Activated naive CD8-positive, alpha-beta T cell treated with anti-CD3 and anti-CD28 coated beads for 36 hours (primary cell): ENCODE results near the gene ADAMTS2. TPM values are rescaled to one million over a fixed set of nuclear protein-coding genes. Genes with fewer than 3 reads are reported as not detected.

Source experiments
- DNase-seq: peaks from one replicate; pipeline ENCODE4 v3.0.0; 2021
- H3K27ac Mint-ChIP-seq: one replicate; pipeline ENCODE4 v1.8.0; 2022; ENCODE audit warnings: mild to moderate bottlenecking, moderate library complexity, mixed read lengths
- H3K27me3 Mint-ChIP-seq: one replicate; pipeline ENCODE4 v1.8.0; 2022; ENCODE audit warnings: mild to moderate bottlenecking, mixed read lengths
- H3K36me3 Mint-ChIP-seq: one replicate; pipeline ENCODE4 v1.8.0; 2021; ENCODE audit warnings: mild to moderate bottlenecking, mixed read lengths
- H3K4me1 Mint-ChIP-seq: one replicate; pipeline ENCODE4 v1.8.0; 2021; ENCODE audit warnings: mixed read lengths
- H3K4me3 Mint-ChIP-seq: one replicate; pipeline ENCODE4 v1.8.0; 2022; ENCODE audit warnings: mild to moderate bottlenecking, moderate library complexity, mixed read lengths
- H3K9me3 Mint-ChIP-seq: one replicate; pipeline ENCODE4 v1.8.0; 2022; ENCODE audit warnings: mixed read lengths
- total RNA-seq, 2 experiments: library from RNA; stranded (reverse); gene quantifications; one replicate each; pipeline ENCODE4 v1.2.3, GENCODE V29; 2021

The ADAMTS2 gene
- total RNA-seq, 2 experiments from 2014 or later, result not detected

DNA sequence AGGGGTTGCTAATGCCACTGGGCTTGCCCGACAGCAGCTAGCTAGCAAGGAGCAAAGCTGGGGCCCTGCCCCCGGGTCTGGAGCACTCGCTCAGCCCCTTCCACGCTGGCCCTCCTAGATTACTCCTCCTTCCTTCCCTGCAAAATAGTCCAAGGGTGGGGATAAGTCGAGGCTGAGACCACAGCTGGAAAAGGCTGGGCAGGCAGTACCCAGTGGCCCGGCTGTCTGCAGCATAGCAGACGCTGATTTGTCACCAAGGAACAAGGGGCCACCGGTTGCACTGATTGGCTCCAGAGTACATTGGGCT, 73.9 kb downstream of the ADAMTS2 start:
- no peak overlapping the region for H3K27ac Mint-ChIP-seq
- H3K9me3 Mint-ChIP-seq, result no peaks in the 10 kb centered on the region
- H3K27me3 Mint-ChIP-seq, result no peaks in the 10 kb centered on the region
- H3K4me1 Mint-ChIP-seq, result no peaks in the 10 kb centered on the region
- DNase-seq, result no peak
- no peaks in the 10 kb centered on the region for H3K36me3 Mint-ChIP-seq
- no peak overlapping the region for H3K4me3 Mint-ChIP-seq

DNA sequence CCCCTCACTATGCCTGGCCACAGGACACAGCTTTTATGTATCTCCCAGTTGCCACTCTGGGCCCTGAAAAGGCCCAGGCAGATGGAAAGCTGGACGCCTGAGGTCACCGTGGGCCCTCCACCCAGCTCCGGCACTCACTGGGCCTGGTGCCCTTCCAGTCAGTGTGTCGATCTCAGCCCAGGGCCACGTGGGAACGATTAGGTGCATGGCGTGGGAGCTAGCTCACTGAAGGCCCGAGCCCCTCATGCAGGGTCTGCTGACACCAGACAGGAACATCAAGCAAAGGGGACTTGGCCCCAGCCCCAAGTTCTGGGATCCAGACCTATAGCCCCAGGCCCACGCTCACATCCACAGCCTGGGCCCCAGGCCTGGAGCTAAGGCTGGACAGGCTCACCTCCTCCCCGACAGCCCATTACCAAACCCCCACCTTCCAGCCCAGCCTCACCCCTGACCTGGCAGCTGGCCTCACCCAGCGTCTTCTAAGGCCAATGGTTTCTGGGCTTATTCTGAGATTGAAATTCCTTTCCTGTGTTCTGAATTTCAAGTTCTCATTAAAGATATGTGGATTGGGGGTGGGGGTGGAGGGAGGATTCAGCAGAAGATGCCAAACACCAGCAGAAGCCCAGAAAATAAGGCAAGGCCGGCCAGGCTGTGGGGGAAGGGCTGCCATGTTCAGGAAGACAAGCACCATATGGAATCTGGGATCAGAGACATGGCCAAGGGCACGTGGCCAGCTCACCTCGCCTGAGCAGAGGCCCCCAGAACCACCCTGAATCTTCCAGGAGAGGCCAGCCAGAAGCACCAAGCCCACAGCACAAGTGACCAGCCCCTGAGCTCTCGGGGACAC, 74.5 kb downstream of the ADAMTS2 start:
- Mint-ChIP-seq H3K9me3 (no peaks in the 10 kb centered on the region), H3K27ac (no peak overlapping the region), H3K36me3 (no peaks in the 10 kb centered on the region), H3K27me3 (no peaks in the 10 kb centered on the region), H3K4me3 (no peak overlapping the region), H3K4me1 (no peaks in the 10 kb centered on the region)
- DNase-seq, result no peak

DNA sequence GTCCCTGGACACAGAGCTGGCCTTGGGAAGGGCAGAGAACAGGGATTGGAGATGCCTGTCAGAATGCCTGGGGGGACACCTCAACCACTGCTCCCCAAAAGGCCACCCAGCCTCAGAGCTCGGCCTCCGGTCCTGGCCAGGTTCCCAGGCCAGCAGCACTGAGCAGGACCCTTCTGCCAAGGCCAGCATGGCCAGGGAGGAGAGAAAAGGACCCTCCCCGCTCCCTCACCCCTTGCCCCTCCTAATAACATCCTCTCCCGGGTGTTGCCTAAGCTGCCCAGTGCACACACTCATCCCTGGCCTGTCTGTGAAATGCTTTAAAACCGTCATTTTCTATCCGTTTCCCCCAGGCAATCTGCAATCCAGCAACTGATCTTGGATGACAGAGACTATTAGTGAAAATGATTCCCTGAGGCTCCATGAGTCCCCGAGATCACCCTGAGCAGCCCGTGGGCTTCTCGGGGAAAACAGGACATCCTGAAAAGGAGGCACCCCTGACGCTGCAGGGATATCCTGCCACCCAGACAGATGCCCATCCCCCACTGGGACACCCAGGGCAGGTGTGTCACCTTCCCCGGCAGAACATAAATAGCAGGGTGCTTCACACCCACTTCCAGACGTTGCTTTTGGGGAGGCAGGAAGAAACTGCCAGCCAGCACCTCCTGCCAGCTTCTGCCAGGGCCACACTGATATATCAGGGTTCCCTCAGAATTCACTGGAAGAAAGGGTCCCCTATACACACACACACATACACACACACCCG, 75.3 kb downstream of the ADAMTS2 start:
- Mint-ChIP-seq H3K4me1 (no peaks in the 10 kb centered on the region), H3K27ac (no peak overlapping the region), H3K27me3 (no peaks in the 10 kb centered on the region), H3K9me3 (no peaks in the 10 kb centered on the region), H3K36me3 (no peaks in the 10 kb centered on the region), H3K4me3 (no peak overlapping the region)
- DNase-seq, result no peak

GRCh38 chr5:179268966-179269693, 76.1 kb downstream of the ADAMTS2 start:
- no peaks in the 10 kb centered on the region for H3K4me1 Mint-ChIP-seq
- H3K27me3 Mint-ChIP-seq, result no peaks in the 10 kb centered on the region
- DNase-seq, result no peak
- no peaks in the 10 kb centered on the region for H3K9me3 Mint-ChIP-seq
- H3K4me3 Mint-ChIP-seq, result no peak overlapping the region
- no peak overlapping the region for H3K27ac Mint-ChIP-seq
- no peaks in the 10 kb centered on the region for H3K36me3 Mint-ChIP-seq

GRCh38 chr5:179268399-179268952, 76.8 kb downstream of the ADAMTS2 start:
- no peaks in the 10 kb centered on the region for H3K27me3 Mint-ChIP-seq

GRCh38 chr5:179267671-179268083, 77.6 kb downstream of the ADAMTS2 start:
- no peaks in the 10 kb centered on the region for H3K9me3 Mint-ChIP-seq
- H3K27me3 Mint-ChIP-seq, result no peaks in the 10 kb centered on the region
- H3K4me3 Mint-ChIP-seq, result no peak overlapping the region
- H3K27ac Mint-ChIP-seq, result no peak overlapping the region
- H3K36me3 Mint-ChIP-seq, result no peaks in the 10 kb centered on the region
- no peak for DNase-seq
- H3K4me1 Mint-ChIP-seq, result no peaks in the 10 kb centered on the region

More at GRCh38 chr5:179268399-179268952, 76.8 kb downstream of the ADAMTS2 start:
- H3K9me3 Mint-ChIP-seq, result no peaks in the 10 kb centered on the region
- no peak overlapping the region for H3K4me3 Mint-ChIP-seq
- no peaks in the 10 kb centered on the region for H3K36me3 Mint-ChIP-seq
- DNase-seq, result no peak
- H3K27ac Mint-ChIP-seq, result no peak overlapping the region
- H3K4me1 Mint-ChIP-seq, result no peaks in the 10 kb centered on the region

GRCh38 chr5:179267071-179267670, 78.1 kb downstream of the ADAMTS2 start:
- no peak overlapping the region for H3K4me3 Mint-ChIP-seq
- no peaks in the 10 kb centered on the region for H3K27me3 Mint-ChIP-seq
- no peaks in the 10 kb centered on the region for H3K9me3 Mint-ChIP-seq
- H3K4me1 Mint-ChIP-seq, result no peaks in the 10 kb centered on the region
- no peaks in the 10 kb centered on the region for H3K36me3 Mint-ChIP-seq
- DNase-seq, result no peak
- H3K27ac Mint-ChIP-seq, result no peak overlapping the region

DNA sequence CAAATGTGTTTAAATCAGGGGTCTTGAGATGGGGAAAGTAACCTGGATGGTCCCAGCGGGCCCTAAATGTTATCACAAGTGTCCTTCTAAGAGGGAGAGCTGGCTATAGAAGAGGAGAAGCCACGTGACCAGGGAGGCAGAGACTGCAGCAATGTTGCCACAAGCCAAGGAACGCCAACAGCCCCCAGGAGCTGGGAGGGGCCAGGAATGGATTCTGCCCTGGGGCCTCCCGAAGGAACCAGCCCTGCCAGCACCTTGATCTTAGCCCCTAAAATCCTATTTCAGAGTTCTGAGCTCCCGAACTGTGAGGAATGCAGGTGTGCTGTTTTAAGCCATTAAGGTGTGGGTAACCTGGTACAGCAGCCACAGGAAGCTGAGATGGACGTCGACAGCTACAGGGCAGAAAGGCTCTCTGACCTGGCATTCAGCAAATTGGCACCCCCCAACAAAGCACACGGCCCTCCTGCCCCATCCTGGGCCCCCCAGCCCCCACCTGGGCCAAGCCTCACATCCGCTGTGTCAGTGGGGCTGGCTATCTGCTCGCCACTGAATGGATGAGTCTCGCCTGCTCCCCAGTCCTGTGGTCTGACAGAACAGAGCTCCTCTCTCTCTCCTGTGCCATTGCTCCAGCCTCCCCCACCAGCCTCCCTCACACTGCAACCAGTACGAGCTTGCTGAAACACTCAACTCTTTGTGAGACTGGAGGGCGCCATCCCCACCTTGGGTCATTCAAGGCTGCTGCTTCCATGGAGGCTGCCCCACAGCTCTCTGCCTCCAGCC, 78.8 kb downstream of the ADAMTS2 start:
- H3K27me3 Mint-ChIP-seq, result no peaks in the 10 kb centered on the region
- DNase-seq, result no peak
- no peaks in the 10 kb centered on the region for H3K9me3 Mint-ChIP-seq
- H3K4me3 Mint-ChIP-seq, result no peak overlapping the region
- no peaks in the 10 kb centered on the region for H3K36me3 Mint-ChIP-seq
- no peak overlapping the region for H3K27ac Mint-ChIP-seq
- no peaks in the 10 kb centered on the region for H3K4me1 Mint-ChIP-seq

- DNase-seq, result no peak
- H3K9me3 Mint-ChIP-seq, result no peaks in the 10 kb centered on the region
Observed at GRCh38 chr5:179265514-179266290, 79.6 kb downstream of the ADAMTS2 start.

GRCh38 chr5:179264783-179265513, 80.3 kb downstream of the ADAMTS2 start:
- no peaks in the 10 kb centered on the region for H3K4me1 Mint-ChIP-seq
- DNase-seq, result no peak
- no peaks in the 10 kb centered on the region for H3K27me3 Mint-ChIP-seq
- H3K9me3 Mint-ChIP-seq, result no peaks in the 10 kb centered on the region
- no peaks in the 10 kb centered on the region for H3K36me3 Mint-ChIP-seq
- no peak overlapping the region for H3K4me3 Mint-ChIP-seq
- H3K27ac Mint-ChIP-seq, result no peak overlapping the region

More at GRCh38 chr5:179265514-179266290, 79.6 kb downstream of the ADAMTS2 start:
- Mint-ChIP-seq H3K4me3 (no peak overlapping the region), H3K27me3 (no peaks in the 10 kb centered on the region), H3K36me3 (no peaks in the 10 kb centered on the region), H3K27ac (no peak overlapping the region), H3K4me1 (no peaks in the 10 kb centered on the region)

- Mint-ChIP-seq H3K36me3 (no peaks in the 10 kb centered on the region), H3K27me3 (no peaks in the 10 kb centered on the region), H3K27ac (no peak overlapping the region), H3K9me3 (no peaks in the 10 kb centered on the region), H3K4me1 (no peaks in the 10 kb centered on the region), H3K4me3 (no peak overlapping the region)
- DNase-seq, result no peak
Observed at GRCh38 chr5:179264053-179264782, 81.0 kb downstream of the ADAMTS2 start.

DNA sequence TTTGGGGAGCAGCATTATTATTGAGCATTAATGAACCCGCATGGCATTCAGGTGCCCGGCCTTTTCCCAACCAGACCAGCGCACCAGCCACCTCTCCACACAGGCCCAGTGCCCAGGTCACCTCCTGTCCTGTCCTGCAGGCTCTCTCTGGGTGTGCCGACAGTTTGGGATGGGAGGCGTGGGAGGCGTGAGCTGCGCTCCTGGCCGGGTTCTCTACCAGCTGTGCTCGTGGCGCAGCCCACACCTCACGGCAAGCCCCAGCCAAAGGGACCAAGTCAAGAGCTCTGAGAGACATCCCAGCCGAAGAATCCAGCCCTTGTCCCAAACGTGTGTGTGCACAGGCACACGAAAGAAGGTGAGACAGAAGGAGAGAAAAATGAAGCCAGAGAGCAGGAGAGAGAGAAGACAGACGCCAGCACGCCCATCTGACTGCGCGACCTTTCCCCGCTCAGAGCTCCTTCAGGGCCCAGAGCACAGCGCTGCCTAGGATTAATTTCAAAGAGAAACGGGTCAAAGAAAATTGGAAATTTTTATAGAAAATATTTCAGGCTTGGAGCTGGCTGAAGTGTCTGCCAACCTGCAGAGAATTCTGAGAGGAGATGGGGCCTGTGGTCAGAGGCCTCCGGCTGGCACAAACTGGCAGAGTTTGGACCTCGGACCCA, 81.7 kb downstream of the ADAMTS2 start:
- Mint-ChIP-seq H3K9me3 (no peaks in the 10 kb centered on the region), H3K36me3 (no peaks in the 10 kb centered on the region), H3K4me1 (no peaks in the 10 kb centered on the region)

More for the DNA sequence above, 81.7 kb downstream of the ADAMTS2 start:
- no peak for DNase-seq
- no peaks in the 10 kb centered on the region for H3K27me3 Mint-ChIP-seq
- H3K27ac Mint-ChIP-seq, result no peak overlapping the region
- H3K4me3 Mint-ChIP-seq, result no peak overlapping the region
